PC-3 (cell line): ENCODE results near the gene FAM72A. TPM values are rescaled to one million over a fixed set of nuclear protein-coding genes. Genes with fewer than 3 reads are reported as not detected.
A peak's percentile ranks its signal among the peaks of the same experiment; 100 is the strongest.
"Not testable (repeated sequence)": the region's sequence is repeated elsewhere in the genome, so short reads cannot be mapped to it uniquely, and the experiment has no call there.

Experiments
- ATAC-seq: fragments of 200-7000 bp; cut with Tn5 transposase; 2 replicates; pipeline ENCODE4 v1.9.1; 2020; ENCODE audit warnings: mild to moderate bottlenecking, moderate library complexity
- BruUV-seq: library from RNA; stranded (reverse); fragments of 400-500 nt; replicated peaks from 2 replicates; lab custom pipeline; 2021; lab: Mats Ljungman, UMichigan
- CTCF ChIA-PET: fragments of 300-600 bp; sonication (Branson Sonifier 250); formaldehyde crosslinking; loops from one replicate; lab custom pipeline; 2022; ENCODE audit warnings: antibody characterized with exemption; lab: Charles Lee
- POLR2A ChIA-PET: fragments of 300-600 bp; sonication (Branson Sonifier 250); formaldehyde crosslinking; loops from one replicate; lab custom pipeline; 2022; ENCODE audit warnings: antibody characterized with exemption; ENCODE audit not compliant: unreplicated experiment; lab: Charles Lee
- DNase-seq: peaks from one replicate; pipeline ENCODE4 v3.0.0-alpha.2; 2015
- H2AFZ ChIP-seq: fragments of 300-600 bp; sonication (generic); 2 replicates; pipeline ENCODE4 v1.6.0; 2016; ENCODE audit warnings: antibody characterized with exemption, low read length
- H3F3A ChIP-seq: fragments of 300-600 bp; sonication (generic); one replicate; pipeline ENCODE4 v1.6.0; 2017; ENCODE audit warnings: antibody characterized with exemption, low read length, control low read depth, mild to moderate bottlenecking; ENCODE audit not compliant: unreplicated experiment
- H3K27ac ChIP-seq: fragments of 300-600 bp; sonication (generic); 2 replicates; pipeline ENCODE4 v1.5.1; 2016; ENCODE audit warnings: mild to moderate bottlenecking, low read length
- H3K27me3 ChIP-seq: fragments of 300-600 bp; sonication (generic); 2 replicates; pipeline ENCODE4 v1.6.1; 2016; ENCODE audit warnings: low read length, mixed read lengths
- H3K36me3 ChIP-seq: fragments of 300-600 bp; sonication (generic); 2 replicates; pipeline ENCODE4 v1.6.1; 2016; ENCODE audit warnings: low read depth, mixed run types, low read length, mixed read lengths
- H3K4me1 ChIP-seq: fragments of 300-600 bp; sonication (generic); 2 replicates; pipeline ENCODE4 v1.5.1; 2016; ENCODE audit warnings: low read length; ENCODE audit not compliant: insufficient read depth
- H3K4me2 ChIP-seq: fragments of 300-600 bp; sonication (generic); 2 replicates; pipeline ENCODE4 v1.6.0; 2016; ENCODE audit warnings: low read length
- H3K4me3 ChIP-seq: fragments of 300-600 bp; sonication (generic); 2 replicates; pipeline ENCODE4 v1.5.1; 2016; ENCODE audit warnings: mild to moderate bottlenecking, low read length, mixed read lengths
- H3K79me2 ChIP-seq: fragments of 300-600 bp; sonication (generic); 2 replicates; pipeline ENCODE4 v1.6.1; 2017; ENCODE audit warnings: low read length, mixed read lengths
- H3K9ac ChIP-seq: fragments of 300-600 bp; sonication (generic); 2 replicates; pipeline ENCODE4 v1.6.0; 2016; ENCODE audit warnings: mild to moderate bottlenecking, low read length
- H3K9me2 ChIP-seq: fragments of 300-600 bp; sonication (generic); replicated peaks from 2 replicates; pipeline ENCODE4 v1.6.1; 2016; ENCODE audit warnings: mixed run types, low read length, mixed read lengths
- H3K9me3 ChIP-seq: fragments of 300-600 bp; sonication (generic); 2 replicates; pipeline ENCODE4 v1.6.1; 2016; ENCODE audit warnings: low read length, mixed read lengths
- H4K20me1 ChIP-seq: fragments of 300-600 bp; sonication (generic); 2 replicates; pipeline ENCODE4 v1.6.1; 2016; ENCODE audit warnings: low read length, mixed read lengths
- intact Hi-C: fragments of 100-400 bp; cut with micrococcal nuclease; formaldehyde crosslinking; loops from 2 replicates; pipeline ENCODE4 v1.9.0; 2023
- total RNA-seq: library from RNA; depleted of rRNA; stranded (reverse); fragments of >200 nt; gene quantifications from 2 replicates; pipeline ENCODE4 v1.2.3, GENCODE V29; 2014

FAM72A gene
- total RNA-seq, 1 experiment from 2014 or later: 20.2 TPM

GRCh38 chr1:206203364-206204158 lies 922 bp upstream of the FAM72A start, which contains the start of gene SRGAP2:
SRGAP2 (plus strand) TSS chr1:206203541; CDS start chr1:206205971, 2,430 bp downstream.
- H3K36me3 ChIP-seq, CTCF ChIA-PET, H3K9me2 ChIP-seq, H4K20me1 ChIP-seq, H3K4me1 ChIP-seq, H3K9me3 ChIP-seq, H3K27me3 ChIP-seq, POLR2A ChIA-PET, intact Hi-C loops, H3K27ac ChIP-seq, H3F3A ChIP-seq, H3K79me2 ChIP-seq: not testable (repeated sequence)
- BruUV-seq: TSS peak; percentile 76
- ATAC-seq (peak; percentile 59), DNase-seq (peak; percentile 67)
- H3K4me2 ChIP-seq: peak within 1 kb of the TSS; percentile 63
- peak within 1 kb of the TSS; percentile 64 for H3K4me3 ChIP-seq
- 0 out of 2 replicates have a peak within 1 kb of the TSS, but pooled peaks have one; percentile 27 for H3K9ac ChIP-seq
- H2AFZ ChIP-seq: 0 out of 2 replicates have a peak within 1 kb of the TSS, but pooled peaks have one; percentile 54

GRCh38 chr1:206196748-206197424 lies 5.8 kb downstream of the FAM72A start:
- peak; percentile 64 for DNase-seq
- H3K79me2 ChIP-seq, H2AFZ ChIP-seq, H3K9me3 ChIP-seq, H3K4me1 ChIP-seq, H3K27me3 ChIP-seq, H3K9ac ChIP-seq, POLR2A ChIA-PET, H3F3A ChIP-seq, H3K4me3 ChIP-seq, CTCF ChIA-PET, H3K4me2 ChIP-seq, intact Hi-C loops, H3K9me2 ChIP-seq, H3K36me3 ChIP-seq, H4K20me1 ChIP-seq, BruUV-seq: not testable (repeated sequence)
- peak overlapping the region; percentile 35; the same call in 1 of the 2 replicates for H3K27ac ChIP-seq
- peak; percentile 92 for ATAC-seq

- H3K4me1 ChIP-seq, H3K9me2 ChIP-seq, H3K9ac ChIP-seq, H2AFZ ChIP-seq, CTCF ChIA-PET, H3K36me3 ChIP-seq, DNase-seq, H3K79me2 ChIP-seq, BruUV-seq, ATAC-seq, H3K9me3 ChIP-seq, H3K27ac ChIP-seq, H3K27me3 ChIP-seq, H3K4me2 ChIP-seq, intact Hi-C loops, POLR2A ChIA-PET, H4K20me1 ChIP-seq, H3K4me3 ChIP-seq, H3F3A ChIP-seq: not testable (repeated sequence)
Observed at GRCh38 chr1:206195182-206195581, 7.5 kb downstream of the FAM72A start.

- POLR2A ChIA-PET, H3K9me3 ChIP-seq, H3K36me3 ChIP-seq, ATAC-seq, H3K27ac ChIP-seq, H3K4me3 ChIP-seq, H3K79me2 ChIP-seq, intact Hi-C loops, H3K9me2 ChIP-seq, H3K9ac ChIP-seq, H3K27me3 ChIP-seq, H4K20me1 ChIP-seq, H3K4me1 ChIP-seq, CTCF ChIA-PET, H2AFZ ChIP-seq, BruUV-seq, H3F3A ChIP-seq, H3K4me2 ChIP-seq: not testable (repeated sequence)
- DNase-seq: peak; percentile 1
Observed at GRCh38 chr1:206186826-206187225, 15.8 kb downstream of the FAM72A start.

GRCh38 chr1:206185778-206186177 lies 16.9 kb downstream of the FAM72A start:
- CTCF ChIA-PET, ATAC-seq, intact Hi-C loops, H3K9me3 ChIP-seq, H3K9ac ChIP-seq, H3F3A ChIP-seq, BruUV-seq, H3K27ac ChIP-seq, H3K4me2 ChIP-seq, H2AFZ ChIP-seq, H3K9me2 ChIP-seq, H3K36me3 ChIP-seq, H4K20me1 ChIP-seq, H3K4me1 ChIP-seq, H3K4me3 ChIP-seq, DNase-seq, H3K79me2 ChIP-seq, H3K27me3 ChIP-seq, POLR2A ChIA-PET: not testable (repeated sequence)

GRCh38 chr1:206183788-206184187 lies 18.9 kb downstream of the FAM72A start:
- H3K36me3 ChIP-seq, ATAC-seq, H3K79me2 ChIP-seq, DNase-seq, H3K27me3 ChIP-seq, H3K4me1 ChIP-seq, H3K9ac ChIP-seq, CTCF ChIA-PET, H3K9me3 ChIP-seq, POLR2A ChIA-PET, BruUV-seq, intact Hi-C loops, H3K4me2 ChIP-seq, H2AFZ ChIP-seq, H3K27ac ChIP-seq, H3K9me2 ChIP-seq, H4K20me1 ChIP-seq, H3K4me3 ChIP-seq, H3F3A ChIP-seq: not testable (repeated sequence)
